HCT116 (cell line): Measurements from ENCODE around the gene RIC8B. TPM values are rescaled to one million over a fixed set of nuclear protein-coding genes. Genes with fewer than 3 reads are reported as not detected.
A peak's percentile ranks its signal among the peaks of the same experiment; 100 is the strongest.

Experiments
- ATAC-seq: fragments of 200-7000 bp; cut with Tn5 transposase; 2 replicates; pipeline ENCODE4 v1.9.1; 2020; ENCODE audit warnings: mild to moderate bottlenecking, moderate library complexity
- BruUV-seq: library from RNA; stranded (reverse); fragments of 400-500 nt; replicated peaks from 2 replicates; lab custom pipeline; 2021; lab: Mats Ljungman, UMichigan
- CTCF ChIA-PET: fragments of 300-600 bp; sonication (Branson Sonifier 250); formaldehyde crosslinking; loops from one replicate; lab custom pipeline; 2021; ENCODE audit warnings: antibody characterized with exemption; lab: Charles Lee
- POLR2A ChIA-PET: fragments of 300-600, 350-600 bp; sonication (Branson Sonifier 250); formaldehyde crosslinking; loops from one replicate; lab custom pipeline; 2021; ENCODE audit warnings: antibody characterized with exemption; lab: Charles Lee
- RAD21 ChIA-PET, 2 experiments: fragments of 300-600 bp; sonication (Branson Sonifier 250); formaldehyde crosslinking; loops; one replicate each; lab custom pipeline; 2023; ENCODE audit warnings: low total read pairs in 2 of 2; ENCODE audit not compliant: uncharacterized antibody in 2 of 2, unreplicated experiment in 2 of 2, low non-redundant PET in 1 of 2; lab: Charles Lee
- DNase-seq: peaks from one replicate; pipeline ENCODE4 v3.0.0-alpha.2; 2010; ENCODE audit warnings: low read depth, low spot score
- H2AFZ ChIP-seq: fragments of 200-600 bp; shearing (Covaris generic), sonication (generic); 2 replicates; pipeline ENCODE4 v1.6.1; 2017; ENCODE audit warnings: low read depth, mixed run types, mixed read lengths, antibody characterized with exemption, low read length; ENCODE audit not compliant: poor library complexity, severe bottlenecking
- H3K27ac ChIP-seq: 2 replicates; pipeline ENCODE4 v1.5.1; 2012; ENCODE audit warnings: low read depth, low read length
- H3K27me3 ChIP-seq: fragments of 200-600 bp; sonication (generic); 2 replicates; pipeline ENCODE4 v1.6.1; 2016; ENCODE audit warnings: mixed run types, low read length, mixed read lengths; ENCODE audit not compliant: insufficient read depth
- H3K36me3 ChIP-seq, 2 experiments: fragments of 200-500 bp in 1 of 2; fragments of 200-600 bp in 1 of 2; sonication (Bioruptor generic) in 1 of 2; sonication (generic) in 1 of 2; 2 replicates each; pipeline versions ENCODE4 v1.5.1 to v1.6.1; 2014 to 2016; ENCODE audit warnings: low read length in 2 of 2, inconsistent platforms in 1 of 2, mixed read lengths in 1 of 2, mixed run types in 1 of 2; ENCODE audit not compliant: insufficient read depth in 2 of 2, control insufficient read depth in 1 of 2
- H3K4me1 ChIP-seq, 2 experiments: fragments of 200-600 bp in 1 of 2; sonication (generic) in 1 of 2; 2 replicates each; pipeline versions ENCODE4 v1.5.1 to v1.6.1; 2012 to 2017; ENCODE audit warnings: low read length in 2 of 2, inconsistent platforms in 1 of 2, mild to moderate bottlenecking in 1 of 2, mixed read lengths in 1 of 2, mixed run types in 1 of 2, moderate library complexity in 1 of 2; ENCODE audit not compliant: insufficient read depth in 2 of 2, control insufficient read depth in 1 of 2
- H3K4me2 ChIP-seq: fragments of 200-600 bp; sonication (generic); 2 replicates; pipeline ENCODE4 v1.6.1; 2017; ENCODE audit warnings: mixed run types, low read length, mixed read lengths
- H3K4me3 ChIP-seq, 2 experiments: fragments of 200-600 bp in 1 of 2; sonication (generic) in 1 of 2; replicated peaks in 1 of 2; 2 replicates each; pipeline ENCODE4 v1.5.1; 2011 to 2016; ENCODE audit warnings: low read length in 2 of 2, control low read depth in 1 of 2, low read depth in 1 of 2, mild to moderate bottlenecking in 1 of 2, mixed read lengths in 1 of 2, mixed run types in 1 of 2
- H3K79me2 ChIP-seq: fragments of 200-600 bp; sonication (generic); 2 replicates; pipeline ENCODE4 v1.6.1; 2017; ENCODE audit warnings: mild to moderate bottlenecking, mixed run types, low read length, moderate library complexity, mixed read lengths; ENCODE audit not compliant: insufficient read depth
- H3K9ac ChIP-seq: fragments of 200-600 bp; sonication (generic); 2 replicates; pipeline ENCODE4 v1.6.1; 2016; ENCODE audit warnings: low read length, mixed read lengths
- H3K9me2 ChIP-seq: fragments of 200-600 bp; sonication (generic), shearing (Covaris generic); 2 replicates; pipeline ENCODE4 v1.6.1; 2017; ENCODE audit warnings: mixed run types, mild to moderate bottlenecking, moderate library complexity; ENCODE audit not compliant: insufficient read depth
- H3K9me3 ChIP-seq, 2 experiments: fragments of 200-500 bp in 1 of 2; fragments of 200-600 bp in 1 of 2; sonication (Bioruptor generic) in 1 of 2; sonication (generic) in 1 of 2; 2 replicates each; pipeline ENCODE4 v1.6.1; 2014 to 2017; ENCODE audit warnings: low read length in 2 of 2, mixed read lengths in 2 of 2, inconsistent platforms in 1 of 2, low read depth in 1 of 2, mild to moderate bottlenecking in 1 of 2, mixed run types in 1 of 2, moderate library complexity in 1 of 2; ENCODE audit not compliant: control insufficient read depth in 1 of 2, insufficient read depth in 1 of 2
- H4K20me1 ChIP-seq: fragments of 200-600 bp; sonication (generic), shearing (Covaris generic); 2 replicates; pipeline ENCODE4 v1.6.1; 2017; ENCODE audit warnings: mixed run types, mild to moderate bottlenecking, moderate library complexity; ENCODE audit not compliant: insufficient read depth
- CEBPB ChIP-seq: IDR thresholded peaks from 2 replicates; pipeline ENCODE4 v1.6.1; 2012; ENCODE audit warnings: low read depth
- EGR1 ChIP-seq: IDR thresholded peaks from 2 replicates; pipeline ENCODE4 v1.6.1; 2012; ENCODE audit warnings: low read depth
- ELF1 ChIP-seq: IDR thresholded peaks from 2 replicates; pipeline ENCODE4 v1.6.1; 2012; ENCODE audit warnings: low read depth, borderline replicate concordance
- EZH2 ChIP-seq: fragments of 200-600 bp; sonication (generic); IDR thresholded peaks from 2 replicates; pipeline ENCODE4 v1.6.1; 2017; ENCODE audit warnings: antibody characterized with exemption, mixed run types
- EZH2phosphoT487 ChIP-seq: fragments of 200-600 bp; IDR thresholded peaks from 2 replicates; pipeline ENCODE4 v1.6.1; 2018; ENCODE audit warnings: antibody characterized with exemption, borderline replicate concordance
- FOSL1 ChIP-seq: IDR thresholded peaks from 2 replicates; pipeline ENCODE4 v1.6.1; 2012; ENCODE audit warnings: low read depth
- POLR2A ChIP-seq: IDR thresholded peaks from 2 replicates; pipeline ENCODE4 v1.7.0; 2011; ENCODE audit warnings: borderline replicate concordance; ENCODE audit not compliant: insufficient read depth, insufficient read length; ENCODE audit errors: extremely low read depth
- RAD21 ChIP-seq: IDR thresholded peaks from 2 replicates; pipeline ENCODE4 v1.6.1; 2012; ENCODE audit warnings: low read depth, mild to moderate bottlenecking
- SIN3A ChIP-seq: IDR thresholded peaks from 2 replicates; pipeline ENCODE4 v1.6.1; 2012; ENCODE audit warnings: low read depth
- SP1 ChIP-seq: IDR thresholded peaks from 2 replicates; pipeline ENCODE4 v1.6.1; 2012; ENCODE audit warnings: low read depth
- SRF ChIP-seq: IDR thresholded peaks from 2 replicates; pipeline ENCODE4 v1.6.1; 2012; ENCODE audit warnings: low read depth
- TCF7L2 ChIP-seq: IDR thresholded peaks from 2 replicates; pipeline ENCODE4 v1.7.0; 2011; ENCODE audit warnings: borderline replicate concordance, inconsistent platforms; ENCODE audit not compliant: insufficient read depth, insufficient read length; ENCODE audit errors: extremely low read depth
- YY1 ChIP-seq: IDR thresholded peaks from 2 replicates; pipeline ENCODE4 v1.6.1; 2011; ENCODE audit warnings: low read length, low read depth, moderate library complexity, mild to moderate bottlenecking; ENCODE audit not compliant: insufficient replicate concordance; ENCODE audit errors: extremely low read depth
- ZBTB33 ChIP-seq: IDR thresholded peaks from 2 replicates; pipeline ENCODE4 v1.6.1; 2011; ENCODE audit warnings: mild to moderate bottlenecking, low read length, moderate library complexity; ENCODE audit not compliant: insufficient replicate concordance; ENCODE audit errors: extremely low read depth
- ZFX ChIP-seq: fragments of 450-650 bp; IDR thresholded peaks from 2 replicates; pipeline ENCODE4 v1.6.1; 2017
- intact Hi-C: fragments of 100-400 bp; cut with micrococcal nuclease; formaldehyde crosslinking; loops from 2 replicates; pipeline ENCODE4 v1.10.0; 2022
- total RNA-seq: library from RNA; stranded (reverse); gene quantifications from one replicate; pipeline ENCODE4 v1.2.1, GENCODE V29; 2021; ENCODE audit not compliant: unreplicated experiment
- TF ChIP-seq, protein P1 (sequence below), 3 experiments: fragments of 200-600 bp in 1 of 3; sonication (generic) in 1 of 3; IDR thresholded peaks in 2 of 3; conservative IDR thresholded peaks in 1 of 3; 2 replicates each; pipeline ENCODE4 v1.5.1; 2012 to 2017; ENCODE audit warnings: low read depth in 2 of 3, low read length in 2 of 3, antibody characterized with exemption in 1 of 3, borderline replicate concordance in 1 of 3, control low read depth in 1 of 3, mild to moderate bottlenecking in 1 of 3, mixed read lengths in 1 of 3, mixed run types in 1 of 3, moderate library complexity in 1 of 3; ENCODE audit not compliant: insufficient read depth in 1 of 3
- TF ChIP-seq, protein P2 (sequence below): IDR thresholded peaks from 2 replicates; pipeline ENCODE4 v1.6.1; 2012

The RIC8B gene
- total RNA-seq, 1 experiment from 2014 or later = 16.7 TPM

GRCh38 chr12:106783515-106783914 is 9.0 kb downstream of the RIC8B start:
- peaks cover 2 to 4% of the 10 kb centered on the region in 2 experiments; a peak in 1 of 4 replicates for H3K36me3 ChIP-seq
- no peaks in the 10 kb centered on the region for H3K9me2 ChIP-seq
- no peaks in the 10 kb centered on the region for H3K9me3 ChIP-seq
- ChIA-PET CTCF (no interaction called here), RAD21 (no interaction called here), POLR2A (no interaction called here)
- peaks cover 49% of the 10 kb centered on the region for H3K79me2 ChIP-seq
- no TSS peak for BruUV-seq
- H3K4me2 ChIP-seq = no peak overlapping the region
- no peak for ATAC-seq
- no peak overlapping the region for H3K4me3 ChIP-seq
- H3K27me3 ChIP-seq = no peaks in the 10 kb centered on the region
- H3K4me1 ChIP-seq = peaks cover 11 to 20% of the 10 kb centered on the region in 2 experiments; a peak in 3 of 4 replicates
- no peak for TF ChIP-seq SP1
- no peak for TF ChIP-seq EGR1
- no peak for TF ChIP-seq EZH2
- no peak for TF ChIP-seq SRF
- TF ChIP-seq YY1 = no peak
- TF ChIP-seq, protein P1, sequence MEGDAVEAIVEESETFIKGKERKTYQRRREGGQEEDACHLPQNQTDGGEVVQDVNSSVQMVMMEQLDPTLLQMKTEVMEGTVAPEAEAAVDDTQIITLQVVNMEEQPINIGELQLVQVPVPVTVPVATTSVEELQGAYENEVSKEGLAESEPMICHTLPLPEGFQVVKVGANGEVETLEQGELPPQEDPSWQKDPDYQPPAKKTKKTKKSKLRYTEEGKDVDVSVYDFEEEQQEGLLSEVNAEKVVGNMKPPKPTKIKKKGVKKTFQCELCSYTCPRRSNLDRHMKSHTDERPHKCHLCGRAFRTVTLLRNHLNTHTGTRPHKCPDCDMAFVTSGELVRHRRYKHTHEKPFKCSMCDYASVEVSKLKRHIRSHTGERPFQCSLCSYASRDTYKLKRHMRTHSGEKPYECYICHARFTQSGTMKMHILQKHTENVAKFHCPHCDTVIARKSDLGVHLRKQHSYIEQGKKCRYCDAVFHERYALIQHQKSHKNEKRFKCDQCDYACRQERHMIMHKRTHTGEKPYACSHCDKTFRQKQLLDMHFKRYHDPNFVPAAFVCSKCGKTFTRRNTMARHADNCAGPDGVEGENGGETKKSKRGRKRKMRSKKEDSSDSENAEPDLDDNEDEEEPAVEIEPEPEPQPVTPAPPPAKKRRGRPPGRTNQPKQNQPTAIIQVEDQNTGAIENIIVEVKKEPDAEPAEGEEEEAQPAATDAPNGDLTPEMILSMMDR (IDR thresholded peaks at IDR 0.05 in 2 of 3, conservative IDR thresholded peaks at IDR 0.05 in 1 of 3; ENCODE audit: borderline replicate concordance in 1 of 3, insufficient read depth in 1 of 3, low read depth in 2 of 3, low read length in 2 of 3) = no peak
- no peak for TF ChIP-seq CEBPB
- no peak for TF ChIP-seq RAD21
- H3K27ac ChIP-seq = no peak overlapping the region
- no peak overlapping the region for H2AFZ ChIP-seq
- intact Hi-C loops = no loop called here
- H3K9ac ChIP-seq = no peak overlapping the region
- DNase-seq = no peak
- H4K20me1 ChIP-seq = no peaks in the 10 kb centered on the region

- POLR2A ChIA-PET = no interaction called here
- Histone ChIP-seq H3K4me1 (no peaks in the 10 kb centered on the region), H3K9me3 (no peaks in the 10 kb centered on the region), H3K4me2 (no peak overlapping the region), H3K9me2 (no peaks in the 10 kb centered on the region), H3K36me3 (peaks cover 4 to 7% of the 10 kb centered on the region in 2 experiments; a peak in 3 of 4 replicates), H3K27ac (no peak overlapping the region), H3K79me2 (no peaks in the 10 kb centered on the region), H3K4me3 (no peak overlapping the region), H3K27me3 (no peaks in the 10 kb centered on the region), H3K9ac (no peak overlapping the region), H2AFZ (no peak overlapping the region), H4K20me1 (no peaks in the 10 kb centered on the region; the same call in 1 of the 2 replicates)
- BruUV-seq = no TSS peak
- RAD21 ChIA-PET = no interaction called here
- CTCF ChIA-PET = interaction anchor here (0.6 to 1.0 kb wide), 2 partner anchors 8 to 13 kb away, joined by 3 to 4 read pairs; no protein-coding TSS in a partner anchor
- peak; percentile 57; the same call in 1 of the 2 replicates for ATAC-seq
- DNase-seq = no peak
- intact Hi-C loops = no loop called here
- no peak for TF ChIP-seq EZH2phosphoT487
- TF ChIP-seq ELF1 = no peak
- no peak for TF ChIP-seq ZFX
- TF ChIP-seq ZBTB33 = no peak
- TF ChIP-seq SIN3A = no peak
- TF ChIP-seq TCF7L2 = no peak
- no peak for TF ChIP-seq POLR2A
- TF ChIP-seq FOSL1 = no peak
- TF ChIP-seq, protein P2, sequence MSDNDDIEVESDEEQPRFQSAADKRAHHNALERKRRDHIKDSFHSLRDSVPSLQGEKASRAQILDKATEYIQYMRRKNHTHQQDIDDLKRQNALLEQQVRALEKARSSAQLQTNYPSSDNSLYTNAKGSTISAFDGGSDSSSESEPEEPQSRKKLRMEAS = no peak
These were observed 15.5 kb downstream of the RIC8B start for GRCh38 chr12:106790020-106790419.
